Esophagus muscularis mucosa (tissue), 4 donors: ENCODE measurements around the gene ARG1. TPM values are rescaled to one million over a fixed set of nuclear protein-coding genes. Genes with fewer than 3 reads are reported as not detected.

Source experiments
- DNase-seq: peaks from one replicate; pipeline ENCODE4 v3.0.0-alpha.2; 2017; ENCODE audit errors: extremely low spot score
- H3K27ac ChIP-seq, 4 donors: fragments of 200-600 bp; sonication (generic); replicated peaks in 1 of 4; 1 replicate in 3 of 4; 2 replicates in 1 of 4; pipeline ENCODE4 v1.5.1; 2016 to 2019; ENCODE audit warnings: mild to moderate bottlenecking in 1 of 4
- H3K27me3 ChIP-seq, 4 donors: fragments of 200-600 bp; sonication (generic); one replicate each; pipeline versions ENCODE4 v1.5.1 to v1.6.0; 2016 to 2019
- H3K36me3 ChIP-seq, 4 donors: fragments of 200-600 bp; sonication (generic); one replicate each; pipeline ENCODE4 v1.5.1; 2016 to 2019
- H3K4me1 ChIP-seq, 4 donors: fragments of 200-600 bp; sonication (generic); one replicate each; pipeline ENCODE4 v1.5.1; 2016 to 2019
- H3K4me3 ChIP-seq, 4 donors: fragments of 200-600 bp; sonication (generic); 1 replicate in 2 of 4; 2 replicates in 2 of 4; pipeline ENCODE4 v1.5.1; 2016 to 2019; ENCODE audit warnings: mild to moderate bottlenecking in 4 of 4, moderate library complexity in 1 of 4
- H3K9me3 ChIP-seq, 4 donors: fragments of 200-600 bp; sonication (generic); 1 replicate in 3 of 4; 2 replicates in 1 of 4; pipeline ENCODE4 v1.5.1; 2016 to 2019
- EP300 ChIP-seq: sonication (generic); formaldehyde crosslinking; IDR thresholded peaks from one replicate; pipeline ENCODE4 v1.6.1; 2017; ENCODE audit warnings: antibody characterized with exemption
- POLR2A ChIP-seq: fragments of 450-650 bp; IDR thresholded peaks from one replicate; pipeline ENCODE4 v1.6.1; 2017; ENCODE audit warnings: antibody characterized with exemption, moderate library complexity, mild to moderate bottlenecking, low read depth
- POLR2AphosphoS5 ChIP-seq, 2 donors: sonication (generic); formaldehyde crosslinking; IDR thresholded peaks; one replicate each; pipeline ENCODE4 v1.6.1; 2017; ENCODE audit warnings: antibody characterized with exemption in 2 of 2
- WGBS: methylation state at CpG from one replicate; pipeline ENCODE4 v1.1.5; 2018; 5-methylcytosine and 5-hydroxymethylcytosine counted together
- intact Hi-C: fragments of 100-400 bp; cut with DNase I; formaldehyde crosslinking; loops from one replicate; pipeline ENCODE4 v1.15.1; 2023
- total RNA-seq, 4 donors: library from RNA; depleted of rRNA; stranded (reverse); fragments of >200 nt; gene quantifications; one replicate each; pipeline versions ENCODE4 v1.1.0 to v1.2.1, GENCODE V29; 2016
- TF ChIP-seq, protein P1 (sequence below), 3 experiments: fragments of 200-600 bp in 2 of 3; fragments of 450-650 bp in 1 of 3; sonication (generic) in 2 of 3; IDR thresholded peaks; one replicate each; pipeline ENCODE4 v1.5.1; 2017 to 2019; ENCODE audit warnings: antibody characterized with exemption in 3 of 3, mild to moderate bottlenecking in 2 of 3, moderate library complexity in 1 of 3

Gene ARG1
- total RNA-seq, 4 donors from 2014 or later = 1.3 TPM; not detected in 3

DNA sequence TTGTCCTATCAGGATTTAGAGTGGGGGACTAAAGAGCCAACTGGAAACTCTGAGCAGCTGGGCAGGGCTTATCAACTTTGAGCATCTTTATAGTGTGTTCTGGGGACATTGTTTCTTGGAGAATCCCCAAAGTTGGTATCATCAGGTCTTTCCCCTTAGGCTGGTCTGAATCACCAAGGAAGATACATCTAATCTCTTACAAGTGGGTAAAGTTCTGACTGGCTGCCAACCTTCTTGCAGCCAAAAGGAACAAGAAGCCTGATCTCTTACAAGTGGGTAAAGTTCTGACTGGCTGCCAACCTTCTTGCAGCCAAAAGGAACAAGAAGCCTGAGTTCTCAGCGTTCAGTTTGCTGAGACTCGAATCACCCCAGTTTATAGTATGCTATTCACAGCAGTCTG is 56.6 kb downstream of the ARG1 start:
- H3K4me1 ChIP-seq = peaks cover 14 to 32% (median 28%) of the 10 kb centered on the region in 4 donors
- H3K9me3 ChIP-seq = no peaks in the 10 kb centered on the region
- TF ChIP-seq POLR2A = no peak
- no peak for TF ChIP-seq EP300
- no peak for TF ChIP-seq POLR2AphosphoS5 (IDR thresholded peaks at IDR 0.05)
- TF ChIP-seq, protein P1, sequence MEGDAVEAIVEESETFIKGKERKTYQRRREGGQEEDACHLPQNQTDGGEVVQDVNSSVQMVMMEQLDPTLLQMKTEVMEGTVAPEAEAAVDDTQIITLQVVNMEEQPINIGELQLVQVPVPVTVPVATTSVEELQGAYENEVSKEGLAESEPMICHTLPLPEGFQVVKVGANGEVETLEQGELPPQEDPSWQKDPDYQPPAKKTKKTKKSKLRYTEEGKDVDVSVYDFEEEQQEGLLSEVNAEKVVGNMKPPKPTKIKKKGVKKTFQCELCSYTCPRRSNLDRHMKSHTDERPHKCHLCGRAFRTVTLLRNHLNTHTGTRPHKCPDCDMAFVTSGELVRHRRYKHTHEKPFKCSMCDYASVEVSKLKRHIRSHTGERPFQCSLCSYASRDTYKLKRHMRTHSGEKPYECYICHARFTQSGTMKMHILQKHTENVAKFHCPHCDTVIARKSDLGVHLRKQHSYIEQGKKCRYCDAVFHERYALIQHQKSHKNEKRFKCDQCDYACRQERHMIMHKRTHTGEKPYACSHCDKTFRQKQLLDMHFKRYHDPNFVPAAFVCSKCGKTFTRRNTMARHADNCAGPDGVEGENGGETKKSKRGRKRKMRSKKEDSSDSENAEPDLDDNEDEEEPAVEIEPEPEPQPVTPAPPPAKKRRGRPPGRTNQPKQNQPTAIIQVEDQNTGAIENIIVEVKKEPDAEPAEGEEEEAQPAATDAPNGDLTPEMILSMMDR (IDR thresholded peaks at IDR 0.05) = no peak
- H3K36me3 ChIP-seq = peaks cover 4 to 13% (median 8%) of the 10 kb centered on the region in 4 donors
- H3K4me3 ChIP-seq = no peak overlapping the region
- H3K27ac ChIP-seq = no peak overlapping the region
- 52% methylated on average over 2 of the region's 2 CpGs for WGBS
- no peaks in the 10 kb centered on the region for H3K27me3 ChIP-seq
- intact Hi-C loops = no loop called here
- DNase-seq = no peak

DNA sequence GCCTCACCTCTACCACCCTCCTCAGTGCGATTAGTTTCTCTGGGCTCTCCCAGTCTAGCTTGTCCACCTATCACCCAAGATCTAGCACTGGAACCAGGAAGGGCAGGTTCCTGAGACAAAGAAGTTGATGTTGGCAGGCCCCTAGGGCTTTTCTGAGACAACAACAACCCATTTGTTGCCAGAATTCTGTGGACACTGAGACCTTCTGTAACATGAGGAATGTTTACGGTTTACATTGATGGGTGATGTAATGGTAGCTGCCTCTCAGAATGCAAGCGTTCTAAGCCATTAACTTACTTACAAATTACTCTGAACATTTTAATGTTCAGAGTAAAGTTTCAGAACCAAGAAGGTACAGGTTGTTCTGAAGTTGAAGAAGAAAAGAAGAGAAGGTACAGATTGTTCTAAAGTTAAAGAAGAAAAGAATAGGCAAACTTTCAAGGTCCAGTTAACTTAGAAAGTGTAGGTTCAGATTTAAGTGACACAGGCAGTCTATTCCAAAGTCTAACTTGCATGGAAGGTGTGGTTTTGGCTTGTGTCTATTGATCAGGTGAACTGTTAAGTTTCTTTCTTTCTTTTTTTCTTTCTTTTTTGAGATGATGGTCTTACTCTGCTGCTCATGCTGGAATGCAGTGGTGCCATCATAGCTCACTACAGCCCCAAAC is 58.7 kb downstream of the ARG1 start:
- TF ChIP-seq, protein P1 (IDR thresholded peaks at IDR 0.05) = no peak
- no peak for TF ChIP-seq EP300
- TF ChIP-seq POLR2A = no peak
- TF ChIP-seq POLR2AphosphoS5 (IDR thresholded peaks at IDR 0.05) = no peak
- no peaks in the 10 kb centered on the region for H3K27me3 ChIP-seq
- H3K9me3 ChIP-seq = no peaks in the 10 kb centered on the region
- intact Hi-C loops = no loop called here
- H3K4me3 ChIP-seq = no peak overlapping the region
- peaks cover 14 to 30% (median 21%) of the 10 kb centered on the region in 4 donors for H3K4me1 ChIP-seq
- WGBS = 92% methylated on average over 3 of the region's 3 CpGs
- no peaks in the 10 kb centered on the region for H3K36me3 ChIP-seq
- no peak for DNase-seq
- no peak overlapping the region for H3K27ac ChIP-seq

Other genes with a start within 250 kb of the ARG1 start
- gene MED23, start 55.0 kb downstream of the ARG1 start, total RNA-seq = 10 to 100 TPM; 17.1 to 21.2 (median 18.7) TPM
- gene ENPP3, start 64.1 kb downstream of the ARG1 start, total RNA-seq = under 1 TPM; 0.42 to 0.78 (median 0.59) TPM
- gene OR2A4, start 128.2 kb downstream of the ARG1 start, total RNA-seq = not detected
- gene CTAGE9, start 137.8 kb downstream of the ARG1 start, total RNA-seq = not detected
- gene ENPP1, start 234.8 kb downstream of the ARG1 start, total RNA-seq = 10 to 100 TPM in 3 of 4 donors, 1 to 10 TPM in 1; 7.9 to 35.2 (median 19.2) TPM